ENCODE data around the gene SLC46A3. TPM values are rescaled to one million over a fixed set of nuclear protein-coding genes. Genes with fewer than 3 reads are reported as not detected.

SLC46A3 gene
- total and polyA plus RNA-seq, 2 donors (not counting 1 experiment from before 2014, with no cell fraction given), result 2.6 to 6.4 TPM

DNA sequence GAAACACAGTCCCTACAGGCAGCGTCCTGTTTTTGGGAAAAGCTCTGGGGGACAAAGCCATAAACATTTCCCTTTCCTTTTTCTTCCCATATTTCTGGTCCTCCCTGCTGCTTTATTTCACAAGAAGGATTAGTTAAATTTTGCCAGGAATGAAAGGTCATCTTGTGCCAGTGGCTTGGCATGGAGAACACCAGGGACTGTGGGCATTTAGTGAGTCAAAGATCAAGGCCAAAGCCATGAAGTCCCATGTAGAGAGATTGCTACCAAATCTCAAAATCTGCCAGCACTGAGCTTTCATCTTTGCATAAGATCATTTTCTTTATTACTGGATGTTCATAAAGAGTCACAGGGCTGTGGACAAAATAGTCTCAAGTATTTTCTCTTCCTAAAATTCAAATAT lies 29.1 kb upstream of the SLC46A3 start:
- Histone ChIP-seq H2AFZ (ENCODE audit: low read length) (no peak overlapping the region), H3K9me3 (ENCODE audit: control insufficient read depth, insufficient read depth, low read depth, low read length) (no peaks in the 10 kb centered on the region), H3K27me3 (ENCODE audit: control insufficient read depth, insufficient read depth, low read length) (no peaks in the 10 kb centered on the region), H4K20me1 (ENCODE audit: control insufficient read depth, extremely low read depth, insufficient read depth, low read length) (no peaks in the 10 kb centered on the region), H3K36me3 (ENCODE audit: control insufficient read depth, insufficient read depth, low read length) (no peaks in the 10 kb centered on the region), H3K4me2 (ENCODE audit: extremely low read depth, insufficient read depth, low read length) (no peak overlapping the region), H3K4me3 (replicated peaks in 1 of 4; ENCODE audit: control extremely low read depth in 1 of 4, insufficient read depth in 1 of 4, low read depth in 3 of 4, low read length in 4 of 4) (no peak overlapping the region), H3K4me1 (ENCODE audit: control insufficient read depth, extremely low read depth, insufficient read depth, low read length) (no peaks in the 10 kb centered on the region), H3K79me2 (ENCODE audit: control insufficient read depth, insufficient read depth, low read length) (no peaks in the 10 kb centered on the region), H3K9ac (ENCODE audit: insufficient read depth, low read length) (no peak overlapping the region), H3K27ac (ENCODE audit: insufficient read depth, low read length) (no peak overlapping the region)
- DNase-seq (ENCODE audit: low read depth in 2 of 2), result no peak
- TF ChIP-seq EZH2 (IDR thresholded peaks at IDR 0.05; ENCODE audit: low read length, missing control alignments), result no peak
- TF ChIP-seq, protein P1, sequence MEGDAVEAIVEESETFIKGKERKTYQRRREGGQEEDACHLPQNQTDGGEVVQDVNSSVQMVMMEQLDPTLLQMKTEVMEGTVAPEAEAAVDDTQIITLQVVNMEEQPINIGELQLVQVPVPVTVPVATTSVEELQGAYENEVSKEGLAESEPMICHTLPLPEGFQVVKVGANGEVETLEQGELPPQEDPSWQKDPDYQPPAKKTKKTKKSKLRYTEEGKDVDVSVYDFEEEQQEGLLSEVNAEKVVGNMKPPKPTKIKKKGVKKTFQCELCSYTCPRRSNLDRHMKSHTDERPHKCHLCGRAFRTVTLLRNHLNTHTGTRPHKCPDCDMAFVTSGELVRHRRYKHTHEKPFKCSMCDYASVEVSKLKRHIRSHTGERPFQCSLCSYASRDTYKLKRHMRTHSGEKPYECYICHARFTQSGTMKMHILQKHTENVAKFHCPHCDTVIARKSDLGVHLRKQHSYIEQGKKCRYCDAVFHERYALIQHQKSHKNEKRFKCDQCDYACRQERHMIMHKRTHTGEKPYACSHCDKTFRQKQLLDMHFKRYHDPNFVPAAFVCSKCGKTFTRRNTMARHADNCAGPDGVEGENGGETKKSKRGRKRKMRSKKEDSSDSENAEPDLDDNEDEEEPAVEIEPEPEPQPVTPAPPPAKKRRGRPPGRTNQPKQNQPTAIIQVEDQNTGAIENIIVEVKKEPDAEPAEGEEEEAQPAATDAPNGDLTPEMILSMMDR (conservative IDR thresholded peaks at IDR 0.05 in 1 of 2, IDR thresholded peaks at IDR 0.05 in 1 of 2; ENCODE audit: low read depth in 1 of 2, low read length in 2 of 2), result no peak

DNA sequence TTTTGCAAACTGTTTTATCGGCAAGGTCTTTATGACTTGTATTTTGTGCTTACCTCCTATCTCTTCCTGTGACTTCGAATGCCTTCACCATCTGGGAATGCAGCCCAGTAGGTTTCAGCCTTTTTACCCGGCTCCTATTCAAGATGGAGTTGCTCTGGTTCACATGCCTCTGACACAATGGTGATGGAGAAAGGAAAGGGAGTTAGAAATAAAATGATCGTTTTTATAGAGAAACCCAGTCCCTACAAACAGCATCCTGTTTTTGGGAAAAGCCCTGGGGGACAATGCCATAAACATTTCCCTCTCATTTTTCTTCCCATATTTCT lies 27.5 kb upstream of the SLC46A3 start:
- Histone ChIP-seq H3K9me3 (ENCODE audit: control insufficient read depth, insufficient read depth, low read depth, low read length) (no peaks in the 10 kb centered on the region), H3K79me2 (ENCODE audit: control insufficient read depth, insufficient read depth, low read length) (no peaks in the 10 kb centered on the region), H3K9ac (ENCODE audit: insufficient read depth, low read length) (no peak overlapping the region), H2AFZ (ENCODE audit: low read length) (no peak overlapping the region), H3K27me3 (ENCODE audit: control insufficient read depth, insufficient read depth, low read length) (no peaks in the 10 kb centered on the region), H3K36me3 (ENCODE audit: control insufficient read depth, insufficient read depth, low read length) (no peaks in the 10 kb centered on the region), H3K27ac (ENCODE audit: insufficient read depth, low read length) (no peak overlapping the region), H3K4me3 (replicated peaks in 1 of 4; ENCODE audit: control extremely low read depth in 1 of 4, insufficient read depth in 1 of 4, low read depth in 3 of 4, low read length in 4 of 4) (no peak overlapping the region), H4K20me1 (ENCODE audit: control insufficient read depth, extremely low read depth, insufficient read depth, low read length) (no peaks in the 10 kb centered on the region), H3K4me1 (ENCODE audit: control insufficient read depth, extremely low read depth, insufficient read depth, low read length) (no peaks in the 10 kb centered on the region), H3K4me2 (ENCODE audit: extremely low read depth, insufficient read depth, low read length) (no peak overlapping the region)
- no peak for TF ChIP-seq EZH2 (IDR thresholded peaks at IDR 0.05; ENCODE audit: low read length, missing control alignments)
- TF ChIP-seq, protein P1 (conservative IDR thresholded peaks at IDR 0.05 in 1 of 2, IDR thresholded peaks at IDR 0.05 in 1 of 2; ENCODE audit: low read depth in 1 of 2, low read length in 2 of 2), result no peak
- no peak for DNase-seq (ENCODE audit: low read depth in 2 of 2)

- no peak overlapping the region for H3K4me2 ChIP-seq (ENCODE audit: extremely low read depth, insufficient read depth, low read length)
- DNase-seq (ENCODE audit: low read depth in 2 of 2), result no peak
Measured at GRCh38 chr13:28744656-28745055, 25.9 kb upstream of the SLC46A3 start.

More at GRCh38 chr13:28744656-28745055, 25.9 kb upstream of the SLC46A3 start:
- Histone ChIP-seq H3K27ac (ENCODE audit: insufficient read depth, low read length) (no peak overlapping the region), H3K9me3 (ENCODE audit: control insufficient read depth, insufficient read depth, low read depth, low read length) (no peaks in the 10 kb centered on the region), H3K79me2 (ENCODE audit: control insufficient read depth, insufficient read depth, low read length) (no peaks in the 10 kb centered on the region), H4K20me1 (ENCODE audit: control insufficient read depth, extremely low read depth, insufficient read depth, low read length) (no peaks in the 10 kb centered on the region), H3K36me3 (ENCODE audit: control insufficient read depth, insufficient read depth, low read length) (no peaks in the 10 kb centered on the region), H3K9ac (ENCODE audit: insufficient read depth, low read length) (no peak overlapping the region), H3K4me3 (replicated peaks in 1 of 4; ENCODE audit: control extremely low read depth in 1 of 4, insufficient read depth in 1 of 4, low read depth in 3 of 4, low read length in 4 of 4) (no peak overlapping the region), H2AFZ (ENCODE audit: low read length) (no peak overlapping the region), H3K4me1 (ENCODE audit: control insufficient read depth, extremely low read depth, insufficient read depth, low read length) (no peaks in the 10 kb centered on the region), H3K27me3 (ENCODE audit: control insufficient read depth, insufficient read depth, low read length) (no peaks in the 10 kb centered on the region)
- TF ChIP-seq, protein P1 (conservative IDR thresholded peaks at IDR 0.05 in 1 of 2, IDR thresholded peaks at IDR 0.05 in 1 of 2; ENCODE audit: low read depth in 1 of 2, low read length in 2 of 2), result no peak
- no peak for TF ChIP-seq EZH2 (IDR thresholded peaks at IDR 0.05; ENCODE audit: low read length, missing control alignments)

Measured in fibroblast of lung (primary cell).